ENCODE results near the gene SERPINE1.
A peak's percentile ranks its signal among the peaks of the same experiment; 100 is the strongest.

The SERPINE1 gene

DNA sequence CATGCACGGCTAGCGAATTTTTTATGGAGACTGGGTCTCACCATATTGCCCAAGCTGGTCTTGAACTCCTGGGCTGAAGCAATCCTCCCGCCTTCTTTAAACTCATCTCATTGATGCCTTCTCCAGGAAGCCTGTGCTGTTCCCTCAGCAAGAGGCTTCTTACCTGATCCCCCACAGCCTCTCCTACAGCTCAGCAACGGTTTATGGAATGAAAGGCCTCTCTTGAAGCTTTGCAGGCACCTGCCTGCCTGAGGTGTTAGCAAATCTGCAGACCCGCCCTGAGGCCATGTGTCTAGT, 42.1 kb upstream of the SERPINE1 start:
- H3K79me2 ChIP-seq (ENCODE audit: low read length), result peaks cover 41% of the 10 kb centered on the region
- peak overlapping the region; percentile 60; the same call in 1 of the 2 replicates for H3K27ac ChIP-seq (ENCODE audit: low read length)
- H3K36me3 ChIP-seq (replicated peaks; ENCODE audit: insufficient read depth, low read length), result no peaks in the 10 kb centered on the region
- peak overlapping the region; percentile 80 for H3K4me2 ChIP-seq (ENCODE audit: low read depth, low read length)
- TF ChIP-seq, protein P1, sequence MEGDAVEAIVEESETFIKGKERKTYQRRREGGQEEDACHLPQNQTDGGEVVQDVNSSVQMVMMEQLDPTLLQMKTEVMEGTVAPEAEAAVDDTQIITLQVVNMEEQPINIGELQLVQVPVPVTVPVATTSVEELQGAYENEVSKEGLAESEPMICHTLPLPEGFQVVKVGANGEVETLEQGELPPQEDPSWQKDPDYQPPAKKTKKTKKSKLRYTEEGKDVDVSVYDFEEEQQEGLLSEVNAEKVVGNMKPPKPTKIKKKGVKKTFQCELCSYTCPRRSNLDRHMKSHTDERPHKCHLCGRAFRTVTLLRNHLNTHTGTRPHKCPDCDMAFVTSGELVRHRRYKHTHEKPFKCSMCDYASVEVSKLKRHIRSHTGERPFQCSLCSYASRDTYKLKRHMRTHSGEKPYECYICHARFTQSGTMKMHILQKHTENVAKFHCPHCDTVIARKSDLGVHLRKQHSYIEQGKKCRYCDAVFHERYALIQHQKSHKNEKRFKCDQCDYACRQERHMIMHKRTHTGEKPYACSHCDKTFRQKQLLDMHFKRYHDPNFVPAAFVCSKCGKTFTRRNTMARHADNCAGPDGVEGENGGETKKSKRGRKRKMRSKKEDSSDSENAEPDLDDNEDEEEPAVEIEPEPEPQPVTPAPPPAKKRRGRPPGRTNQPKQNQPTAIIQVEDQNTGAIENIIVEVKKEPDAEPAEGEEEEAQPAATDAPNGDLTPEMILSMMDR (IDR thresholded peaks at IDR 0.05; ENCODE audit: low read length), result no peak
- no peak for TF ChIP-seq EZH2 (optimal IDR thresholded peaks at IDR 0.05; ENCODE audit: low read depth, low read length)
- TF ChIP-seq EZH2phosphoT487 (IDR thresholded peaks at IDR 0.05; ENCODE audit: low read length), result no peak
- peaks cover 23% of the 10 kb centered on the region for H3K27me3 ChIP-seq (replicated peaks; ENCODE audit: insufficient read depth, low read length)
- no peak for DNase-seq
- H3K9me3 ChIP-seq (replicated peaks; ENCODE audit: insufficient read depth, low read length), result no peaks in the 10 kb centered on the region
- H3F3A ChIP-seq (ENCODE audit: insufficient read depth, low read length), result no peaks in the 10 kb centered on the region
- H2AFZ ChIP-seq (ENCODE audit: low read length), result peak overlapping the region; percentile 80
- peaks cover 10% of the 10 kb centered on the region for H3K4me1 ChIP-seq (ENCODE audit: low read length)
- H3K9ac ChIP-seq (ENCODE audit: low read length), result peak overlapping the region; percentile 90; the same call in 1 of the 2 replicates
- H3K9me2 ChIP-seq (replicated peaks; ENCODE audit: insufficient read depth, low read length), result no peaks in the 10 kb centered on the region
- H4K20me1 ChIP-seq (ENCODE audit: insufficient read depth, low read length), result no peaks in the 10 kb centered on the region
- H3K4me3 ChIP-seq (ENCODE audit: low read length), result peak overlapping the region; percentile 91; the same call in 1 of the 2 replicates

DNA sequence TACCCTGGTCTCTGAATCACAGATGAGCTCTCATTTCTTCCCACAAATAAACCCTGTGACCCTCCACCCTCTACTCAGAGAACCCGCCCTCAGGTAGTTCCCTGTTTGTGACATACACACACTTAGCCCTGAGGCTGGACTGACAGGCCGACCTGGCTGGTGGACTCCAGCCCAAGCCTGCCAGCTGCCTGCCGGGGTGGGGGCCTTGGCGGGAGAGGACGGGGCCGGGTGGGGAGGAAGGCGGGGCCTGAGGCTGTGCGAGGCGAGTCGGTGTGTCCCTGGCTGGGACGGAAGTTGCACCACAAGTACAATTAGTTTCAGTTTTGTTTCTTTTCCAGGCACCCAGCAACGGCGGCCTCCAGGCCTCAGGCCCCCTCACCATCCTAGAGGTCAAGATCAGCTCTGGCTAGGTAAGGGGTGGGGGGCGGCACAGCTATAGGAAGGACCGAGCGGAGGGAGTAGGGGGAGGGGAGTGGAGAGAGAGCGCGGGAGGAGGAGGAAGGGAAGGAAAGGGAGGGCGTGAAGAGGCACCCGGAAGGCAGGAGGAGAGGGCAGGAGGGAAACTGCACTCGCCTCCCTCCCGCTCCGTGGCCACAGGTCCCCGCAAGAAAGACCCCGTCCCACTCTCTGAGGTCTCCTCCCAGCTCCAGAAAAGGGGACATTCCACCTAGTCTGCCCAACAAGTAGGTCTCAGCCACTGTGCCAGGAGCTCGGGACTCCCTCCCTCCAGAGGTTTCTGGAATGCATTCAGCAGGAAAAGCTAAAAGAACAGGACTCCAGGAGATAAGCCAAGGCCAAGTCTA, 41.5 kb upstream of the SERPINE1 start, which contains the start of gene TRIM56:
Gene TRIM56 (plus strand): TSS at position 320 of the 803 bp plus-strand sequence. CDS start 1,832 bp downstream, outside the sequence.
- no peak for TF ChIP-seq EZH2 (optimal IDR thresholded peaks at IDR 0.05; ENCODE audit: low read depth, low read length)
- TF ChIP-seq EZH2phosphoT487 (IDR thresholded peaks at IDR 0.05; ENCODE audit: low read length), result no peak
- TF ChIP-seq, protein P1 (IDR thresholded peaks at IDR 0.05; ENCODE audit: low read length), result no peak
- DNase-seq, result peak; percentile 89
- H2AFZ ChIP-seq (ENCODE audit: low read length), result peak within 1 kb of the TSS; percentile 83

DNA sequence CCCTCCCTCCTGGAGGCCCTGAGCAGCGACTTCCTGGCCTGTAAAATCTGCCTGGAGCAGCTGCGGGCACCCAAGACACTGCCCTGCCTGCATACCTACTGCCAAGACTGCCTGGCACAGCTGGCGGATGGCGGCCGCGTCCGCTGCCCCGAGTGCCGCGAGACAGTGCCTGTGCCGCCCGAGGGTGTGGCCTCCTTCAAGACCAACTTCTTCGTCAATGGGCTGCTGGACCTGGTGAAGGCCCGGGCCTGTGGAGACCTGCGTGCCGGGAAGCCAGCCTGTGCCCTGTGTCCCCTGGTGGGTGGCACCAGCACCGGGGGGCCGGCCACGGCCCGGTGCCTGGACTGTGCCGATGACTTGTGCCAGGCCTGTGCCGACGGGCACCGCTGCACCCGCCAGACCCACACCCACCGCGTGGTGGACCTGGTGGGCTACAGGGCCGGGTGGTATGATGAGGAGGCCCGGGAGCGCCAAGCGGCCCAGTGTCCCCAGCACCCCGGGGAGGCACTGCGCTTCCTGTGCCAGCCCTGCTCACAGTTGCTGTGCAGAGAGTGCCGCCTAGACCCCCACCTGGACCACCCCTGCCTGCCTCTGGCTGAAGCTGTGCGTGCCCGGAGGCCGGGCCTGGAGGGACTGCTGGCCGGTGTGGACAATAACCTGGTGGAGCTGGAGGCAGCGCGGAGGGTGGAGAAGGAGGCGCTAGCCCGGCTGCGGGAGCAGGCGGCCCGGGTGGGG, 39.4 kb upstream of the SERPINE1 start:
- H3K4me2 ChIP-seq (ENCODE audit: low read depth, low read length), result no peak overlapping the region
- no peak for DNase-seq
- H3K79me2 ChIP-seq (ENCODE audit: low read length), result peaks cover 41% of the 10 kb centered on the region
- no peaks in the 10 kb centered on the region for H3K9me3 ChIP-seq (replicated peaks; ENCODE audit: insufficient read depth, low read length)
- H2AFZ ChIP-seq (ENCODE audit: low read length), result no peak overlapping the region
- no peak overlapping the region for H3K9ac ChIP-seq (ENCODE audit: low read length)
- no peak overlapping the region for H3K4me3 ChIP-seq (ENCODE audit: low read length)
- no peaks in the 10 kb centered on the region for H4K20me1 ChIP-seq (ENCODE audit: insufficient read depth, low read length)
- H3K9me2 ChIP-seq (replicated peaks; ENCODE audit: insufficient read depth, low read length), result no peaks in the 10 kb centered on the region
- H3K27ac ChIP-seq (ENCODE audit: low read length), result no peak overlapping the region
- H3K4me1 ChIP-seq (ENCODE audit: low read length), result peaks cover 10% of the 10 kb centered on the region
- no peaks in the 10 kb centered on the region for H3F3A ChIP-seq (ENCODE audit: insufficient read depth, low read length)
- no peaks in the 10 kb centered on the region for H3K36me3 ChIP-seq (replicated peaks; ENCODE audit: insufficient read depth, low read length)
- no peak for TF ChIP-seq EZH2phosphoT487 (IDR thresholded peaks at IDR 0.05; ENCODE audit: low read length)
- no peak for TF ChIP-seq EZH2 (optimal IDR thresholded peaks at IDR 0.05; ENCODE audit: low read depth, low read length)
- TF ChIP-seq, protein P1 (IDR thresholded peaks at IDR 0.05; ENCODE audit: low read length), result no peak
- no peaks in the 10 kb centered on the region for H3K27me3 ChIP-seq (replicated peaks; ENCODE audit: insufficient read depth, low read length)

More for the DNA sequence above, 41.5 kb upstream of the SERPINE1 start, which contains the start of gene TRIM56:
- no peaks in the 10 kb centered on the region for H3F3A ChIP-seq (ENCODE audit: insufficient read depth, low read length)
- no peaks in the 10 kb centered on the region for H3K9me3 ChIP-seq (replicated peaks; ENCODE audit: insufficient read depth, low read length)
- peaks cover 18% of the 10 kb centered on the region for H3K27me3 ChIP-seq (replicated peaks; ENCODE audit: insufficient read depth, low read length)
- no peaks in the 10 kb centered on the region for H4K20me1 ChIP-seq (ENCODE audit: insufficient read depth, low read length)
- peaks cover 41% of the 10 kb centered on the region for H3K79me2 ChIP-seq (ENCODE audit: low read length)
- H3K4me2 ChIP-seq (ENCODE audit: low read depth, low read length), result peak within 1 kb of the TSS; percentile 80
- H3K4me1 ChIP-seq (ENCODE audit: low read length), result peaks cover 10% of the 10 kb centered on the region
- peak within 1 kb of the TSS; percentile 60 for H3K27ac ChIP-seq (ENCODE audit: low read length)
- peak within 1 kb of the TSS; percentile 91 for H3K4me3 ChIP-seq (ENCODE audit: low read length)
- H3K9ac ChIP-seq (ENCODE audit: low read length), result peak within 1 kb of the TSS; percentile 90
- no peaks in the 10 kb centered on the region for H3K36me3 ChIP-seq (replicated peaks; ENCODE audit: insufficient read depth, low read length)
- H3K9me2 ChIP-seq (replicated peaks; ENCODE audit: insufficient read depth, low read length), result no peaks in the 10 kb centered on the region
